ENCODE results near the gene UGT1A7.

- TF ChIP-seq CTCF (IDR thresholded peaks at IDR 0.05; ENCODE audit: borderline replicate concordance, extremely low read depth, low read length, poor library complexity, severe bottlenecking) (no peak), EZH2 (IDR thresholded peaks at IDR 0.05; ENCODE audit: borderline replicate concordance, low read depth, low read length, severe bottlenecking) (no peak)
These were observed 73.3 kb downstream of the UGT1A7 start for GRCh38 chr2:233754872-233755611.

Measured in DND-41 (cell line).